HEK293T (cell line): ENCODE measurements around the gene METTL5.

ENCODE experiments used
- CTCF ChIA-PET: fragments of 350-600 bp; formaldehyde crosslinking; extraction: SDS; loops from one replicate; lab custom pipeline; 2021; ENCODE audit warnings: antibody characterized with exemption, inconsistent platforms; lab: Yijun Ruan, JAX
- POLR2A ChIA-PET: fragments of 350-600 bp; formaldehyde crosslinking; extraction: SDS; loops from one replicate; lab custom pipeline; 2020; ENCODE audit warnings: antibody characterized with exemption, inconsistent platforms; lab: Yijun Ruan, JAX
- DNase-seq: peaks from one replicate; pipeline ENCODE4 v3.0.0; 2012; ENCODE audit warnings: mixed read lengths; ENCODE audit errors: extremely low spot score
- ARNT ChIP-seq: fragments of 450-650 bp; IDR thresholded peaks from 2 replicates; pipeline ENCODE4 v1.6.1; 2017; ENCODE audit warnings: mild to moderate bottlenecking
- BHLHE40 ChIP-seq: fragments of 450-650 bp; IDR thresholded peaks from 2 replicates; pipeline ENCODE4 v1.6.1; 2016; ENCODE audit warnings: mild to moderate bottlenecking, moderate library complexity, borderline replicate concordance
- CTBP1 ChIP-seq: fragments of 450-650 bp; IDR thresholded peaks from 2 replicates; pipeline ENCODE4 v1.6.1; 2016; ENCODE audit warnings: borderline replicate concordance
- ELF4 ChIP-seq: fragments of 450-650 bp; IDR thresholded peaks from 2 replicates; pipeline ENCODE4 v1.6.1; 2017; ENCODE audit warnings: antibody characterized with exemption
- FOXA1 ChIP-seq: fragments of 450-650 bp; IDR thresholded peaks from 2 replicates; pipeline ENCODE4 v1.6.1; 2016; ENCODE audit warnings: mild to moderate bottlenecking
- FOXK2 ChIP-seq: fragments of 450-650 bp; IDR thresholded peaks from 2 replicates; pipeline ENCODE4 v1.6.1; 2016; ENCODE audit warnings: mild to moderate bottlenecking
- FOXM1 ChIP-seq: fragments of 450-650 bp; IDR thresholded peaks from 2 replicates; pipeline ENCODE4 v1.6.1; 2017; ENCODE audit warnings: mild to moderate bottlenecking, borderline replicate concordance
- HDGF ChIP-seq: fragments of 450-650 bp; IDR thresholded peaks from 2 replicates; pipeline ENCODE4 v1.6.1; 2017; ENCODE audit warnings: antibody characterized with exemption, borderline replicate concordance
- L3MBTL2 ChIP-seq: fragments of 450-650 bp; conservative IDR thresholded peaks from 2 replicates; pipeline ENCODE4 v1.6.1; 2016; ENCODE audit warnings: mild to moderate bottlenecking
- LEF1 ChIP-seq: fragments of 450-650 bp; IDR thresholded peaks from 2 replicates; pipeline ENCODE4 v1.6.1; 2017; ENCODE audit warnings: mild to moderate bottlenecking, borderline replicate concordance
- NFRKB ChIP-seq: fragments of 450-650 bp; IDR thresholded peaks from 2 replicates; pipeline ENCODE4 v1.6.1; 2016; ENCODE audit warnings: mild to moderate bottlenecking, moderate library complexity
- SP1 ChIP-seq: fragments of 450-650 bp; IDR thresholded peaks from 2 replicates; pipeline ENCODE4 v1.6.1; 2017
- SUZ12 ChIP-seq: fragments of 450-650 bp; IDR thresholded peaks from 2 replicates; pipeline ENCODE4 v1.6.1; 2016; ENCODE audit warnings: mild to moderate bottlenecking
- TARDBP ChIP-seq: fragments of 450-650 bp; IDR thresholded peaks from 2 replicates; pipeline ENCODE4 v1.6.1; 2016
- ZNF384 ChIP-seq: fragments of 450-650 bp; IDR thresholded peaks from 2 replicates; pipeline ENCODE4 v1.6.1; 2016
- TF ChIP-seq, protein P1 (sequence below): fragments of 450-650 bp; IDR thresholded peaks from 2 replicates; pipeline ENCODE4 v1.6.1; 2016

Gene METTL5

DNA sequence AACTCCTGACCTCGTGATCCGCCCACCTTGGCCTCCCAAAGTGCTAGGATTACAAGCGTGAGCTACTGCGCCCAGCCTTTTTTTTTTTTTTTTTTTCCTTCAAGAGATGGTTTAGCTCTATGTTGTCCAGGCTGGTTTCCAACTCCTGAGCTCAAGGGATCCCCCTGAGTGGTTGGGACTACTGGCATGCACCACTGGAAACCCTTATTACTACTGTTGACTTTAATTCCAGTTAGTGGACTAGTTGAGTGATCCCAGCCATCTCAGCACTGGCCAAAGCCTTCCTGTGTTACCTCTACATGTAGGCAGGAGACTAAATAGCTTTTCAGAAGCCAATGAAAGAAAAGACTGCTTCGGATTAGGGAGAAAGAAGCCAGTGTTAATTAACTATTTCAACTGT lies 34.1 kb downstream of the METTL5 start:
- no peak for DNase-seq
- ChIA-PET POLR2A (interaction anchor here (1.2 kb wide), 1 partner anchor 8 kb away, joined by 5 read pairs; the partner anchor contains the start of gene SSB), CTCF (interaction anchor here (0.6 to 1.2 kb wide), 3 partner anchors 16 to 155 kb away, joined by 3 to 5 read pairs (median 5); no protein-coding TSS in a partner anchor)
- TF ChIP-seq BHLHE40 (no peak), TARDBP (no peak), SP1 (no peak), FOXM1 (no peak), SUZ12 (no peak), ELF4 (no peak)

DNA sequence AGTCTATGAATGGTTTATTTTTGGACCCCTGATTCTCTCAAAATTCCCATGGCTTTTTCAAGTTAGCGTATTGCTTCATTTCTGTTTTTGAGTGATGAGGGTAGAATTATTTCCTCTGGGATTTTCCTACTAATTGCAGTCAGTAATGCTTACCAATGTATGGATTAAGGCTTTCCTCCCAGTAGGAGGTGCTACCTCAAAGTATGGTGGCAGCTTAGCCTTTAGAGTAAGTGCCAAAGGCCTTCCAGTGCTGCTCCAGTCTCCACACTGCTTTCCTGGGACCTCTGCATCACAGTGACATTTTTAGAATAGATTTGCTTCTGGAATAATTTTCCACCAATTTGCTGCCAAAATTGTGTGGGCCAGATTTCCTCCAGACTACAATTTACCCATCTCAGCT lies 42.2 kb downstream of the METTL5 start:
- DNase-seq, result no peak
- POLR2A ChIA-PET, result no interaction called here
- TF ChIP-seq NFRKB, result no peak
- TF ChIP-seq SP1, result no peak
- TF ChIP-seq CTBP1, result no peak
- no peak for TF ChIP-seq FOXM1
- TF ChIP-seq SUZ12, result no peak
- CTCF ChIA-PET, result no interaction called here

DNA sequence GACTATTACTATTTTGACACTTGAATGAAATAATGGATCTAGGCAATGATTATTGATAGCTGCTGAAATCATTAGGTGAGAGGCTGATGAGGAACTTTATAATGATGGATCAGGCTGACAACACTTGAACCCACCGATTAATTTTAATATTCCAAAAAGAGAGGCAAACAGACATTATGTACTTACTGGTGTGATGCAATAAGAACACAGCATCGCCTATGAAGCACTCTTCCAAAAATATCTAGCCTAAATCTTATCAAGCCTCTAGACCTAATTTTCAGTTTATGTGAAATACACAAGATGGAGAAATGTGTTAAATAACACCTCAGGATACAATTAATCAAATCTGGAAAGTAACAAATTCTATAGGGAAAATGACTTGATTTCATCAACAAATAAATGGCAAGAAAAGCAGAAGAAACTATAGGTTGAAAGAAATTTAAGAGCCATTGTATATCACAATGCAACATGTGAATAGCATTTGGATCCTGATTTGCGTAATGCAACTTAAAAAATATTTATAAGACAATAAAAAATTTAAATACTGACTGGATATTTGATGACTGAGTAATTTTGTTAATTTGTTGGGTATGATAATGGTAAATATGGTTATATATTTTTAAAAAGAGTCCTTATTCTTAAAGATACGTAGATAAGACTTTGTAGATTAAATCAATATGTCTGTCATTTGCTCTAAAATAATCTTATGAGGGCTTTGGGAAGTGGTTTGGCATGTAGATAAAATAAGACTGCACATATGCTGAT lies 43.3 kb downstream of the METTL5 start:
- CTCF ChIA-PET, result no interaction called here
- POLR2A ChIA-PET, result no interaction called here
- DNase-seq, result no peak
- TF ChIP-seq ELF4 (no peak), NFRKB (no peak), L3MBTL2 (no peak), CTBP1 (no peak), ARNT (no peak), SP1 (no peak), BHLHE40 (no peak), SUZ12 (no peak), FOXA1 (no peak), HDGF (no peak), FOXM1 (no peak), FOXK2 (no peak), LEF1 (no peak), ZNF384 (no peak), TARDBP (no peak)
- TF ChIP-seq, protein P1, sequence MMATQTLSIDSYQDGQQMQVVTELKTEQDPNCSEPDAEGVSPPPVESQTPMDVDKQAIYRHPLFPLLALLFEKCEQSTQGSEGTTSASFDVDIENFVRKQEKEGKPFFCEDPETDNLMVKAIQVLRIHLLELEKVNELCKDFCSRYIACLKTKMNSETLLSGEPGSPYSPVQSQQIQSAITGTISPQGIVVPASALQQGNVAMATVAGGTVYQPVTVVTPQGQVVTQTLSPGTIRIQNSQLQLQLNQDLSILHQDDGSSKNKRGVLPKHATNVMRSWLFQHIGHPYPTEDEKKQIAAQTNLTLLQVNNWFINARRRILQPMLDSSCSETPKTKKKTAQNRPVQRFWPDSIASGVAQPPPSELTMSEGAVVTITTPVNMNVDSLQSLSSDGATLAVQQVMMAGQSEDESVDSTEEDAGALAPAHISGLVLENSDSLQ, result no peak

DNA sequence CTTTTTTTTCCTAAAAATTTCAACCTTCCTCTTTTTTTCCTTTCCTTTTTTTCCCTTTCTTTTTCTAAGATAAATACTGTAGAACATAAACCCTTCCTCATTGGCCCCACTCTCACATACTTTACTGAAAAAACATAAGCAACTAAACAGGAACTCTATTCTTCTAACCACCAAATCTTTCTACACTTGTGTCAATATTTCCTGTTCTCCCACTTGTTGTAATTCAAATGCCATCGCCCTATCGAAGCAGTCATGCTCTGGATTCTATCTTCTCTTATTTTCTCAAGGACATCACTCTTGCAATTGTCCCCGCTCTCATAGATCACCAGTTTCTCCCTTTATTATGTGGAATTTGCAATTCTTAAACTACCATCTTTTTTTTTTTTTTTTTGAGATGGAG lies 46.3 kb downstream of the METTL5 start:
- no peak for DNase-seq
- no peak for TF ChIP-seq NFRKB
- ChIA-PET CTCF (no interaction called here), POLR2A (no interaction called here)

DNA sequence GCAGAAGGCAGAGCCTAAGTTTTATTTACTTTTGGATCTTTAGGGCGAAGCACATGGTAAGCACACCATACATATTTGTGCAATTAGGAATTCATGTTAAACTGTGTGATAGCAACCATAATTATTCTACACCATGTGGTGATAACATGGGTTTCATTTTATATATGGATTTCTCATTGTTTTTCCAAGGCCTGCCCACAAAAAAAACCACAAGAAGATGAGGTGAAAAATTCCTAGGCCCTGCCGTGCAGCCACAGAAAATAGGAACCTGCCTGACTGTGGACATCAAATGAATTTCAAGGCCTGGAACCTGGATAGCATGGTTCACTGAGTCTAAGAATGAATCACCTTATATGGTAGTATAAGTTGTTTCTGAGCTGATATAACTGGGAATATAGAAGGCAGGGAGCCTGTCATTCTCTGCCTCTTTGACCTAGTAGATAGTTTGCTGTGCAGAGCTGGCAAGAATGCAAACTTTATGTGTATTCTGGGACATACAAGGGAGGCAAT lies 48.4 kb downstream of the METTL5 start:
- POLR2A ChIA-PET, result interaction anchor here (0.8 kb wide), 1 partner anchor 22 kb away, joined by 3 read pairs; the partner anchor contains the start of gene SSB
- no peak for DNase-seq
- TF ChIP-seq FOXK2, result no peak
- TF ChIP-seq NFRKB, result no peak
- TF ChIP-seq SUZ12, result no peak
- no peak for TF ChIP-seq ARNT
- no peak for TF ChIP-seq CTBP1
- TF ChIP-seq, protein P1, result no peak
- no peak for TF ChIP-seq BHLHE40
- no peak for TF ChIP-seq FOXM1
- no peak for TF ChIP-seq ZNF384
- no peak for TF ChIP-seq ELF4
- TF ChIP-seq LEF1, result no peak
- CTCF ChIA-PET, result no interaction called here

DNA sequence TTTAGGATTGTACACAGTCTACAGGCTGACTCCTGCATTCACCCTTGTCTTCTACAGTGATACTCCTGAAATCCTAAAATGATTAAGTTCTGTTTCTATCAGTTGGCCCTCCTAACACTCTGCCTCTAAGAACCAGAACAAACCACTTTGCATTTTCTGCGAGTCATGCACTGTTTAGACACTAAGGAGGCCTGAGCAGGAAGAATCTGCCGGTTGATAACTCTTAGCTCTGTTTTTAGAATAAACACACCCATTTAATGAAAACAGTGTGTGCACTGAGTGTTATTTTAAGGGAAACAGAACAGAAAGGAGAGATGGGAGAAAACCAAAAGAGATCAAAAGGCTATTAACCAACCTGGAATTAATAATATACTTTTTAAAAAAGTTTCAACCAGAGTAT lies 48.9 kb downstream of the METTL5 start:
- POLR2A ChIA-PET, result no interaction called here
- DNase-seq, result no peak
- CTCF ChIA-PET, result interaction anchor here (1.5 kb wide), 1 partner anchor 14 kb away, joined by 5 read pairs; no protein-coding TSS in a partner anchor
- TF ChIP-seq TARDBP (no peak), BHLHE40 (no peak)

DNA sequence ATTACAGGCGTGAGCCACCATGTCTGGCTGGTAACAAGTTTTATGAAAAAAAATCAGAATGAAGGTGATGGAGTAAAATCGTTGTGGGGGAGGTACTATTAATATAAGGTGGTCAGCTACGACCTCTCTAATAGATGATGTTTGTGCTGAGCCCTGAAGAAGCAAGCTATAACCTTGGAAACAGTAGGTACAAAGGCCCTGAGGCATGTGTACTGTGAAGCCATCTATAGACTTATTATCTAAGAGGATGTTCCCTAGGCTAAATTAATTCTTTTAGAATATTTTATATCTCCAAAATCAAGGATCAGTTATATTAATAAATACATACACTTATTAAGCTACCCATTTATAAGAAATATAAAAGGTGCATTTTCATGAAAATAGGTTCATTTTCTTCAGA lies 49.4 kb downstream of the METTL5 start:
- ChIA-PET CTCF (interaction anchor here (1.5 kb wide), 1 partner anchor 15 kb away, joined by 5 read pairs; no protein-coding TSS in a partner anchor), POLR2A (no interaction called here)
- TF ChIP-seq NFRKB (no peak), BHLHE40 (no peak), HDGF (no peak), TARDBP (no peak)

More for the DNA sequence above, 49.4 kb downstream of the METTL5 start:
- no peak for DNase-seq
